PFSK-1 (cell line): ENCODE results near the gene OSBPL10.

Experiments used
- FOXP2 ChIP-seq: optimal IDR thresholded peaks from 2 replicates; pipeline ENCODE3; 2011; ENCODE audit warnings: borderline replicate concordance, control low read depth, inconsistent platforms; ENCODE audit not compliant: insufficient read depth; ENCODE audit errors: extremely low read length, extremely low read depth
- POLR2AphosphoS5 ChIP-seq: IDR thresholded peaks from 2 replicates; pipeline ENCODE4 v1.6.1; 2012; ENCODE audit warnings: low read depth, mild to moderate bottlenecking, control low read depth, low read length, moderate library complexity
- SIN3A ChIP-seq: IDR thresholded peaks from 2 replicates; pipeline ENCODE4 v1.6.1; 2012; ENCODE audit warnings: mild to moderate bottlenecking, low read length, moderate library complexity, borderline replicate concordance; ENCODE audit not compliant: insufficient read depth
- TAF1 ChIP-seq: IDR thresholded peaks from 2 replicates; pipeline ENCODE4 v1.6.1; 2012; ENCODE audit warnings: low read length, control low read depth, borderline replicate concordance; ENCODE audit not compliant: insufficient read depth
- TF ChIP-seq, protein P1 (sequence below), 2 experiments: IDR thresholded peaks; 2 replicates each; pipeline versions ENCODE4 v1.6.1 to v1.8.0; 2011 to 2012; ENCODE audit warnings: low read depth in 2 of 2, low read length in 2 of 2, control low read depth in 1 of 2, inconsistent platforms in 1 of 2, mild to moderate bottlenecking in 1 of 2, moderate library complexity in 1 of 2; ENCODE audit not compliant: insufficient read depth in 1 of 2

Gene OSBPL10

GRCh38 chr3:31790193-31791089 is 190.6 kb downstream of the OSBPL10 start:
- TF ChIP-seq SIN3A (no peak), POLR2AphosphoS5 (no peak), TAF1 (no peak), FOXP2 (no peak)
- TF ChIP-seq, protein P1, sequence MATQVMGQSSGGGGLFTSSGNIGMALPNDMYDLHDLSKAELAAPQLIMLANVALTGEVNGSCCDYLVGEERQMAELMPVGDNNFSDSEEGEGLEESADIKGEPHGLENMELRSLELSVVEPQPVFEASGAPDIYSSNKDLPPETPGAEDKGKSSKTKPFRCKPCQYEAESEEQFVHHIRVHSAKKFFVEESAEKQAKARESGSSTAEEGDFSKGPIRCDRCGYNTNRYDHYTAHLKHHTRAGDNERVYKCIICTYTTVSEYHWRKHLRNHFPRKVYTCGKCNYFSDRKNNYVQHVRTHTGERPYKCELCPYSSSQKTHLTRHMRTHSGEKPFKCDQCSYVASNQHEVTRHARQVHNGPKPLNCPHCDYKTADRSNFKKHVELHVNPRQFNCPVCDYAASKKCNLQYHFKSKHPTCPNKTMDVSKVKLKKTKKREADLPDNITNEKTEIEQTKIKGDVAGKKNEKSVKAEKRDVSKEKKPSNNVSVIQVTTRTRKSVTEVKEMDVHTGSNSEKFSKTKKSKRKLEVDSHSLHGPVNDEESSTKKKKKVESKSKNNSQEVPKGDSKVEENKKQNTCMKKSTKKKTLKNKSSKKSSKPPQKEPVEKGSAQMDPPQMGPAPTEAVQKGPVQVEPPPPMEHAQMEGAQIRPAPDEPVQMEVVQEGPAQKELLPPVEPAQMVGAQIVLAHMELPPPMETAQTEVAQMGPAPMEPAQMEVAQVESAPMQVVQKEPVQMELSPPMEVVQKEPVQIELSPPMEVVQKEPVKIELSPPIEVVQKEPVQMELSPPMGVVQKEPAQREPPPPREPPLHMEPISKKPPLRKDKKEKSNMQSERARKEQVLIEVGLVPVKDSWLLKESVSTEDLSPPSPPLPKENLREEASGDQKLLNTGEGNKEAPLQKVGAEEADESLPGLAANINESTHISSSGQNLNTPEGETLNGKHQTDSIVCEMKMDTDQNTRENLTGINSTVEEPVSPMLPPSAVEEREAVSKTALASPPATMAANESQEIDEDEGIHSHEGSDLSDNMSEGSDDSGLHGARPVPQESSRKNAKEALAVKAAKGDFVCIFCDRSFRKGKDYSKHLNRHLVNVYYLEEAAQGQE (IDR thresholded peaks at IDR 0.05; ENCODE audit: insufficient read depth in 1 of 2, low read depth in 2 of 2, low read length in 2 of 2): no peak

DNA sequence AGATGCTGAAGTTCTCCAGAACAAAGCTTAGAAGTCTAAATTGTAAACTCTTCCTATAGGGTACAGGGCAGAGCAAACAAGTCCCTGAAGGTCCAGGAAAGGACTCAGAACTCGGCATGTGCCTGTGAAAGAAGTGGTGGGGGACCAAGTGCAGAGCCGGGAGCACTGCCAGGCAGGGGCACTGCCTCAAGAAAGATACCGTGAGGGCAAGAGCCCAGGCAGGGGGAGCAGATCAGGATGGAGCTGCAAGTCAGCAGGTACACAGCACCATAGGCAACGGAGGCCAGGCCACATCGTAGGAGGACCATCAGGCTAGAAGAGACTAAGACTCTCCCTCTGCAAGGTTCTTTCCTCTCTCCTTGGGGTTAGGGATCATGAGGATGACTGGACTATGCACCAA is 191.6 kb downstream of the OSBPL10 start:
- TF ChIP-seq, protein P1 (IDR thresholded peaks at IDR 0.05; ENCODE audit: insufficient read depth in 1 of 2, low read depth in 2 of 2, low read length in 2 of 2): no peak
- no peak for TF ChIP-seq FOXP2
- TF ChIP-seq POLR2AphosphoS5: no peak
- no peak for TF ChIP-seq SIN3A
- TF ChIP-seq TAF1: no peak

DNA sequence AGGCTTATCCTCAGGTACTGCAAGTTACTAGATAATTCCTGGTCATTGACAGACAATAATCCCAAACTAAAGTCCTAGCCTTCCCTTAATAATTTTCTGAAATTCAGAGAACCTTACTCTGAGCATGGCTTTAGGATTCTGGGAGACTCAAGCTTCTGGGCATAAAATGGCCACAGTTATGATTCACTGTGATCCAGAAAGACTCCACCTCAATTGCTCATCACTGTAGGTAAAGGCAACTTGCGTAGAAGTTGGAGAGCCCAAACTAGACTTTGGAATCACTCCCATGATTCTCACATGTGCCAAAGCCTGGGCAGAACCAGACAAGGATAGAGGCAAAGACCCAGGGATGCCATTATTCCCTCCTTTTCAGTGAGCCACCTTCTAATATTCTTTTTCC is 195.3 kb downstream of the OSBPL10 start:
- TF ChIP-seq TAF1: no peak
- TF ChIP-seq, protein P1 (IDR thresholded peaks at IDR 0.05; ENCODE audit: insufficient read depth in 1 of 2, low read depth in 2 of 2, low read length in 2 of 2): no peak
- TF ChIP-seq POLR2AphosphoS5: no peak
- TF ChIP-seq FOXP2: no peak
- no peak for TF ChIP-seq SIN3A

DNA sequence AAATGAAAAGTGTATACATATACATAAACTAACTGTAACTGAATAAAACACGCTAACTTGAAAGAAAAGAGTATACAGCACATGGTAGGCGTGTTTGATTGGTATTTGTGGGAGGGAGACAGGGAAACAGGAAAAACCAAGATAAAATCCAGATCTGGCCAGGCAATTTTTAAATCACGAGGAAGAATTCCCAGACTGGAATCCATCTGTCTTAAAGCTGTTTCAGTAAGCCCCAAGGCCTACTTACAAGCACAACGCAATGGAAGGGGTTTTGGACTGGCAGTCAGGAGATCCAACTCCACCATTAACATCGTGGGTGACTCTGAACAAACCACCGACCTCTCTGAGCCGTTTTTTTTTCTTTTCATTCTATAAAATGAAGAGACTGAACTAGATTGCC is 195.8 kb downstream of the OSBPL10 start:
- TF ChIP-seq POLR2AphosphoS5 (no peak), TAF1 (no peak), FOXP2 (no peak), SIN3A (no peak)
- TF ChIP-seq, protein P1 (IDR thresholded peaks at IDR 0.05; ENCODE audit: insufficient read depth in 1 of 2, low read depth in 2 of 2, low read length in 2 of 2): no peak
